Measurements from ENCODE around the gene DEAF1.
A peak's percentile ranks its signal among the peaks of the same experiment; 100 is the strongest.

The DEAF1 gene

DNA sequence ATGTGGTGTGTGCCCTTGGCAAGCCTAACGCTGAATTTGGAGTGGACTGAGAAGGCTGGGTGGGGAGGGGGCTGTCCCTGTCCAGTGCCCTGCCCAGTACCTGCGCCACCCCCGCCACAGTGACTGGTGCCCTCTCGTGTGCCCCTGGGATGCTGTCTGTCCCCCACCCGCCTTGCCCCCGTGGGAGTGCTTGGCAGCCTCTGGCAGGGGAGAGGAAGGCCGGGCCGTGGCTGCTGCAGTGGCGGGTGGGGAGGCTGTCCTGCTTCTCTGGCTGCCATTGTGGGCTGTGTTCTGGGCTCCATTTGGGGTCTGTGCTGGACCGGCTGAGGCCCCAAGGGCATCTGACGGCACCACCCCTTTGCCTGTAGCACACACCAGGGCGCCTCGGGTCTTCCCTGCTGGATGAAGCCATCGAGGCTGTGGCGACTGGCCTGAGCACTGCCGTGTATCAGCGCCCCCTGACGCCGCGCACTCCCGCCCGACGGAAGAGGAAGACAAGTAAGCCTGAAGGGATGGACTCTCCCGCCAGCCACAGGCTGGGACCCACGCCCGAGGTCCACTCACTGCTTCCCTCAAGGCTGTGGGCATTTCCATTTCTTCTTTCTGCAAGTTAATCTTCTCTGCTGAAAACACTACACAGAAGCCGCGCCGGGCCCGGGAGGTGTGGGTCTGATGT is 96.9 kb downstream of the DEAF1 start:
- ChIA-PET CTCF (no interaction called here), POLR2A (no interaction called here)
- DNase-seq (ENCODE audit: extremely low spot score), result no peak
- TF ChIP-seq ELF4 (IDR thresholded peaks at IDR 0.05) (no peak), ARNT (IDR thresholded peaks at IDR 0.05) (no peak), LEF1 (IDR thresholded peaks at IDR 0.05; ENCODE audit: borderline replicate concordance) (no peak), HDGF (IDR thresholded peaks at IDR 0.05; ENCODE audit: borderline replicate concordance) (no peak), SP1 (IDR thresholded peaks at IDR 0.05) (no peak), TARDBP (IDR thresholded peaks at IDR 0.05) (no peak), CTBP1 (IDR thresholded peaks at IDR 0.05; ENCODE audit: borderline replicate concordance) (no peak), ZNF384 (IDR thresholded peaks at IDR 0.05) (no peak), L3MBTL2 (conservative IDR thresholded peaks at IDR 0.05) (no peak), BHLHE40 (IDR thresholded peaks at IDR 0.05; ENCODE audit: borderline replicate concordance) (no peak), FOXM1 (IDR thresholded peaks at IDR 0.05; ENCODE audit: borderline replicate concordance) (no peak), SUZ12 (IDR thresholded peaks at IDR 0.05) (no peak)
- TF ChIP-seq, protein P1, sequence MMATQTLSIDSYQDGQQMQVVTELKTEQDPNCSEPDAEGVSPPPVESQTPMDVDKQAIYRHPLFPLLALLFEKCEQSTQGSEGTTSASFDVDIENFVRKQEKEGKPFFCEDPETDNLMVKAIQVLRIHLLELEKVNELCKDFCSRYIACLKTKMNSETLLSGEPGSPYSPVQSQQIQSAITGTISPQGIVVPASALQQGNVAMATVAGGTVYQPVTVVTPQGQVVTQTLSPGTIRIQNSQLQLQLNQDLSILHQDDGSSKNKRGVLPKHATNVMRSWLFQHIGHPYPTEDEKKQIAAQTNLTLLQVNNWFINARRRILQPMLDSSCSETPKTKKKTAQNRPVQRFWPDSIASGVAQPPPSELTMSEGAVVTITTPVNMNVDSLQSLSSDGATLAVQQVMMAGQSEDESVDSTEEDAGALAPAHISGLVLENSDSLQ (IDR thresholded peaks at IDR 0.05), result no peak

DNA sequence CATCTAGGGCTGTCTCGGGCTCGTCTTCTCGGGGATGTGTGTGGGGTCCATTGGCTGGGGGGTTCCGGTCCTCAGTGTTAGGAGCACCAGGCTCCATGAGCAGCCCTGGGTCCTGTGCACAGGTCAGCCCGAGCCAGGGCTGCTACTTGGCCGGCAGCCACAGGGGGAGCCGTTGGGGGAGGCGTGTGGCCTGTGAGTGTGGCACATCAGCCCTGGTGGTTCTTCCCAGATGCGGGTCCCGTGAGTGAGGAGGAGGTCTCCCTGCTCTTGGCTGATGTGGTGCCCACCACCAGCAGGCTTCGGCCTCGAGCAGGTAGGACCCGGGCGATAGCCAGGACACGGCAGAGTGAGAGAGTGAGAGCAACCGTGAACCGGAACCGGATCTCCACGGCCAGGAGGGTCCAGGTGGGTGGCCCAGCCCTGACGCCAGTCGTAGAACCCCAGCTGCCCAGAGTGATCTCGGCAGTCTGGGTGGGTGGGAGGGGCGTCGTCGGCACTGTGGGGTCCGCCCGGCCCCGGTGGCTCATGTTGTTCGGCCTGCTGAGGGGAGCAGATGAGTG is 97.8 kb downstream of the DEAF1 start:
- DNase-seq (ENCODE audit: extremely low spot score), result peak; percentile 52
- ChIA-PET POLR2A (no interaction called here), CTCF (no interaction called here)
- TF ChIP-seq L3MBTL2 (conservative IDR thresholded peaks at IDR 0.05) (no peak), LEF1 (IDR thresholded peaks at IDR 0.05; ENCODE audit: borderline replicate concordance) (no peak), CTBP1 (IDR thresholded peaks at IDR 0.05; ENCODE audit: borderline replicate concordance) (no peak), SP1 (IDR thresholded peaks at IDR 0.05) (no peak), FOXM1 (IDR thresholded peaks at IDR 0.05; ENCODE audit: borderline replicate concordance) (no peak), NFRKB (IDR thresholded peaks at IDR 0.05) (no peak), FOXK2 (IDR thresholded peaks at IDR 0.05) (no peak), HDGF (IDR thresholded peaks at IDR 0.05; ENCODE audit: borderline replicate concordance) (no peak), FOXA1 (IDR thresholded peaks at IDR 0.05) (no peak), TARDBP (IDR thresholded peaks at IDR 0.05) (no peak), ARNT (IDR thresholded peaks at IDR 0.05) (no peak), BHLHE40 (IDR thresholded peaks at IDR 0.05; ENCODE audit: borderline replicate concordance) (no peak), ELF4 (IDR thresholded peaks at IDR 0.05) (no peak), ZNF384 (IDR thresholded peaks at IDR 0.05) (no peak)
- TF ChIP-seq, protein P1 (IDR thresholded peaks at IDR 0.05), result no peak

DNA sequence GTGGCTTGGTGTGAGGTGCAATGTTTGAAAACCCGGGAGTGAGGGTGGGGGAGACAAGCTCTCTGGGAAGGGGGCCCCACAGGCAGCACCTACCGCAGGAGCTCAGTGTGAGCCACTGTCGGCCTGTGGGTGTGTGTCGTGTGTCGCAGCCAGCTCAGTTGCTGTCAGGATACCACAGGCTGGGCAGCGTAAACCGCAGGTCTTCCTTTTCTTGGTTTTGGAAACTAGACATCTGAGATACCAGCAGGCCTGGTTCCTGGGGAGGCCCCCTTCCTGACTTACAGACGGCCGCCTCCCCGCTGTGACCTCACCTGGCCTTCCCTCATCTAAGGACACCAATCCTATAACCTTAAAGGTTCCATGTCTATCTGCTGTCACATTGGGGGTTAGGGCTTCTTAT is 98.6 kb downstream of the DEAF1 start:
- ChIA-PET CTCF (no interaction called here), POLR2A (no interaction called here)
- DNase-seq (ENCODE audit: extremely low spot score), result no peak
- TF ChIP-seq ELF4 (IDR thresholded peaks at IDR 0.05) (no peak), HDGF (IDR thresholded peaks at IDR 0.05; ENCODE audit: borderline replicate concordance) (no peak), FOXK2 (IDR thresholded peaks at IDR 0.05) (no peak), FOXM1 (IDR thresholded peaks at IDR 0.05; ENCODE audit: borderline replicate concordance) (no peak), ZNF384 (IDR thresholded peaks at IDR 0.05) (no peak), BHLHE40 (IDR thresholded peaks at IDR 0.05; ENCODE audit: borderline replicate concordance) (no peak), TARDBP (IDR thresholded peaks at IDR 0.05) (no peak), LEF1 (IDR thresholded peaks at IDR 0.05; ENCODE audit: borderline replicate concordance) (no peak), SP1 (IDR thresholded peaks at IDR 0.05) (no peak), CTBP1 (IDR thresholded peaks at IDR 0.05; ENCODE audit: borderline replicate concordance) (no peak), FOXA1 (IDR thresholded peaks at IDR 0.05) (no peak), L3MBTL2 (conservative IDR thresholded peaks at IDR 0.05) (no peak), SUZ12 (IDR thresholded peaks at IDR 0.05) (no peak), NFRKB (IDR thresholded peaks at IDR 0.05) (no peak), ARNT (IDR thresholded peaks at IDR 0.05) (no peak)
- TF ChIP-seq, protein P1 (IDR thresholded peaks at IDR 0.05), result no peak

DNA sequence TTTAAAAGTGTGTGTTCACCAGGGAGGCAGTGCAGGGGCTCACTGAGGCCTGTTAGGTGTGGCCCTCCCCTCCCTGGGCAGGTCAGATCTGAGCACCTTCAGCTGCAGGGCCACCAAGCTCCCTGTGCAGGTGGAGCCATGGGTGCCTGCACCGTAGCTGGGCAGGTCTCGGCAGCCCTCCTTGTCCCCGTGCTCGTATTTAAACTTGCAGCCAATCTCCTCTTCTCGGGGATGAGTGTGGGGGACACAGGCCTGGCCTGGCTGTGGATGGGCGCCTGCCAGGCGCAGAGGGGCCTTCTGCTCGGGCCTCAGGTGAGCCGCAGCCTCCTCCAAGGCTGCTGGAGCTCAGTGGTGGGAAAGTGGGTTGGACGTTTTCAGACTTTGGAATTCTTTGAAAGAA is 99.6 kb downstream of the DEAF1 start:
- TF ChIP-seq SP1 (IDR thresholded peaks at IDR 0.05) (no peak), FOXA1 (IDR thresholded peaks at IDR 0.05) (no peak), TARDBP (IDR thresholded peaks at IDR 0.05) (no peak), FOXM1 (IDR thresholded peaks at IDR 0.05; ENCODE audit: borderline replicate concordance) (no peak), FOXK2 (IDR thresholded peaks at IDR 0.05) (no peak), L3MBTL2 (conservative IDR thresholded peaks at IDR 0.05) (no peak), ELF4 (IDR thresholded peaks at IDR 0.05) (no peak), ZNF384 (IDR thresholded peaks at IDR 0.05) (no peak), ARNT (IDR thresholded peaks at IDR 0.05) (no peak), LEF1 (IDR thresholded peaks at IDR 0.05; ENCODE audit: borderline replicate concordance) (no peak), NFRKB (IDR thresholded peaks at IDR 0.05) (no peak), HDGF (IDR thresholded peaks at IDR 0.05; ENCODE audit: borderline replicate concordance) (no peak), SUZ12 (IDR thresholded peaks at IDR 0.05) (no peak), BHLHE40 (IDR thresholded peaks at IDR 0.05; ENCODE audit: borderline replicate concordance) (no peak), CTBP1 (IDR thresholded peaks at IDR 0.05; ENCODE audit: borderline replicate concordance) (no peak)
- TF ChIP-seq, protein P1 (IDR thresholded peaks at IDR 0.05), result no peak
- ChIA-PET CTCF (no interaction called here), POLR2A (no interaction called here)
- DNase-seq (ENCODE audit: extremely low spot score), result no peak

Measured in HEK293T (cell line).